HepG2 (cell line): ENCODE results near the gene GPRIN2.

Source experiments
- FOSL2 ChIP-seq: sonication (generic); formaldehyde crosslinking; IDR thresholded peaks from 2 replicates; pipeline ENCODE4 v1.4.0; 2020; ENCODE audit warnings: missing genetic modification reagents
- GABPA ChIP-seq, 2 experiments: IDR thresholded peaks; 2 replicates each; pipeline ENCODE4 v1.6.1; 2011 to 2016; ENCODE audit warnings: low read depth in 2 of 2, low read length in 1 of 2, missing biosample characterization in 1 of 2, missing genetic modification characterization in 1 of 2
- JUNB ChIP-seq: sonication (generic); formaldehyde crosslinking; IDR thresholded peaks from 2 replicates; pipeline ENCODE4 v1.8.0; 2022; ENCODE audit warnings: missing genetic modification reagents, mild to moderate bottlenecking, borderline replicate concordance
- NR2C2 ChIP-seq: sonication (generic); formaldehyde crosslinking; IDR thresholded peaks from 2 replicates; pipeline ENCODE4 v1.4.0; 2020; ENCODE audit warnings: missing genetic modification reagents, mild to moderate bottlenecking, moderate library complexity, borderline replicate concordance
- NR3C1 ChIP-seq: sonication (generic); formaldehyde crosslinking; IDR thresholded peaks from 2 replicates; pipeline ENCODE4 v1.4.0; 2020; ENCODE audit warnings: missing genetic modification reagents
- SYNCRIP ChIP-seq: fragments of 200-400 bp; formaldehyde crosslinking; IDR thresholded peaks from 2 replicates; pipeline ENCODE4 v1.6.1; 2018; ENCODE audit warnings: mild to moderate bottlenecking, low read depth, low read length; ENCODE audit not compliant: insufficient read depth
- ZNF335 ChIP-seq: sonication (generic); formaldehyde crosslinking; IDR thresholded peaks from 2 replicates; pipeline ENCODE4 v1.4.0; 2020; ENCODE audit warnings: missing genetic modification reagents
- ZSCAN30 ChIP-seq: sonication (generic); formaldehyde crosslinking; IDR thresholded peaks from 2 replicates; pipeline ENCODE4 v1.5.0; 2020; ENCODE audit warnings: mild to moderate bottlenecking, missing genetic modification reagents
- TF ChIP-seq, protein P1 (sequence below): sonication (generic); formaldehyde crosslinking; IDR thresholded peaks from 2 replicates; pipeline ENCODE4 v1.8.1; 2023; ENCODE audit warnings: missing genetic modification reagents, inconsistent platforms, borderline replicate concordance
- TF ChIP-seq, protein P2 (sequence below), 2 experiments: fragments of 450-650 bp in 1 of 2; sonication (generic) in 1 of 2; formaldehyde crosslinking in 1 of 2; IDR thresholded peaks; 2 replicates each; pipeline versions ENCODE4 v1.6.1 to v1.8.0; 2016 to 2022; ENCODE audit warnings: antibody characterized with exemption in 1 of 2, mild to moderate bottlenecking in 1 of 2, missing genetic modification reagents in 1 of 2
- TF ChIP-seq, protein P3 (sequence below): sonication (generic); formaldehyde crosslinking; conservative IDR thresholded peaks from 2 replicates; pipeline ENCODE4 v1.8.1; 2023; ENCODE audit warnings: missing genetic modification reagents
- TF ChIP-seq, protein P4 (sequence below): sonication (generic); formaldehyde crosslinking; IDR thresholded peaks from 2 replicates; pipeline ENCODE4 v1.5.1; 2020; ENCODE audit warnings: mild to moderate bottlenecking, missing genetic modification reagents
- TF ChIP-seq, protein P5 (sequence below): sonication (generic); formaldehyde crosslinking; IDR thresholded peaks from 2 replicates; pipeline ENCODE4 v1.9.0; 2021; ENCODE audit warnings: missing genetic modification reagents, borderline replicate concordance
- TF ChIP-seq, protein P6 (sequence below): sonication (generic); formaldehyde crosslinking; IDR thresholded peaks from 2 replicates; pipeline ENCODE4 v1.5.0; 2020; ENCODE audit warnings: mild to moderate bottlenecking, missing genetic modification reagents, moderate library complexity

DNA sequence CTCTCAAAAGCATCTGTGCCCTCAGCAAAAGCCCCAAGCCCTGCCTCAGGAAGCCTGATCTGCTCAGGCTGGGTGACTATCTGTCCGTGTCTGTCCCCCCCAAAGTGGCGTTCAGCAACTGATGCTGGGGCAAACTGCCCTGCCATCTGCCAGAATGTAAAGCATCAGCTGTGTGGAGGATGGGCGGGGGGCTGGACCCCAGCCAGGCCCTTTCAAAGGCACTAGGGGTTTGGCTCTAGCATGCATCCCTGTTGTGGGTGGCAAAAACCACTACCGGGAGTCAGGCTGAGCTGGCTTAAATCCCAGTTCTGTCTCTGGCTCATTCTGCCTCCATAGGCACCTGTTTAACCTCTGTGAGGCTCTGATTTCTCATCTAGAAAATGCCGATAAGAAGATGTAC, 35.5 kb downstream of the GPRIN2 start:
- TF ChIP-seq GABPA (IDR thresholded peaks at IDR 0.05; ENCODE audit: low read depth, low read length), result no peak
- TF ChIP-seq GABPA (CRISPR knock-in tag; IDR thresholded peaks at IDR 0.05; ENCODE audit: low read depth), result no peak
- TF ChIP-seq, protein P1, sequence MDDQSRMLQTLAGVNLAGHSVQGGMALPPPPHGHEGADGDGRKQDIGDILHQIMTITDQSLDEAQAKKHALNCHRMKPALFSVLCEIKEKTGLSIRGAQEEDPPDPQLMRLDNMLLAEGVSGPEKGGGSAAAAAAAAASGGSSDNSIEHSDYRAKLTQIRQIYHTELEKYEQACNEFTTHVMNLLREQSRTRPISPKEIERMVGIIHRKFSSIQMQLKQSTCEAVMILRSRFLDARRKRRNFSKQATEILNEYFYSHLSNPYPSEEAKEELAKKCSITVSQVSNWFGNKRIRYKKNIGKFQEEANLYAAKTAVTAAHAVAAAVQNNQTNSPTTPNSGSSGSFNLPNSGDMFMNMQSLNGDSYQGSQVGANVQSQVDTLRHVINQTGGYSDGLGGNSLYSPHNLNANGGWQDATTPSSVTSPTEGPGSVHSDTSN (CRISPR knock-in tag), result no peak
- no peak for TF ChIP-seq NR3C1
- TF ChIP-seq, protein P2, sequence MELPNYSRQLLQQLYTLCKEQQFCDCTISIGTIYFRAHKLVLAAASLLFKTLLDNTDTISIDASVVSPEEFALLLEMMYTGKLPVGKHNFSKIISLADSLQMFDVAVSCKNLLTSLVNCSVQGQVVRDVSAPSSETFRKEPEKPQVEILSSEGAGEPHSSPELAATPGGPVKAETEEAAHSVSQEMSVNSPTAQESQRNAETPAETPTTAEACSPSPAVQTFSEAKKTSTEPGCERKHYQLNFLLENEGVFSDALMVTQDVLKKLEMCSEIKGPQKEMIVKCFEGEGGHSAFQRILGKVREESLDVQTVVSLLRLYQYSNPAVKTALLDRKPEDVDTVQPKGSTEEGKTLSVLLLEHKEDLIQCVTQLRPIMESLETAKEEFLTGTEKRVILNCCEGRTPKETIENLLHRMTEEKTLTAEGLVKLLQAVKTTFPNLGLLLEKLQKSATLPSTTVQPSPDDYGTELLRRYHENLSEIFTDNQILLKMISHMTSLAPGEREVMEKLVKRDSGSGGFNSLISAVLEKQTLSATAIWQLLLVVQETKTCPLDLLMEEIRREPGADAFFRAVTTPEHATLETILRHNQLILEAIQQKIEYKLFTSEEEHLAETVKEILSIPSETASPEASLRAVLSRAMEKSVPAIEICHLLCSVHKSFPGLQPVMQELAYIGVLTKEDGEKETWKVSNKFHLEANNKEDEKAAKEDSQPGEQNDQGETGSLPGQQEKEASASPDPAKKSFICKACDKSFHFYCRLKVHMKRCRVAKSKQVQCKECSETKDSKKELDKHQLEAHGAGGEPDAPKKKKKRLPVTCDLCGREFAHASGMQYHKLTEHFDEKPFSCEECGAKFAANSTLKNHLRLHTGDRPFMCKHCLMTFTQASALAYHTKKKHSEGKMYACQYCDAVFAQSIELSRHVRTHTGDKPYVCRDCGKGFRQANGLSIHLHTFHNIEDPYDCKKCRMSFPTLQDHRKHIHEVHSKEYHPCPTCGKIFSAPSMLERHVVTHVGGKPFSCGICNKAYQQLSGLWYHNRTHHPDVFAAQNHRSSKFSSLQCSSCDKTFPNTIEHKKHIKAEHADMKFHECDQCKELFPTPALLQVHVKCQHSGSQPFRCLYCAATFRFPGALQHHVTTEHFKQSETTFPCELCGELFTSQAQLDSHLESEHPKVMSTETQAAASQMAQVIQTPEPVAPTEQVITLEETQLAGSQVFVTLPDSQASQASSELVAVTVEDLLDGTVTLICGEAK (IDR thresholded peaks at IDR 0.05), result no peak
- TF ChIP-seq, protein P2 (CRISPR knock-in tag; IDR thresholded peaks at IDR 0.05), result no peak
- TF ChIP-seq, protein P3, sequence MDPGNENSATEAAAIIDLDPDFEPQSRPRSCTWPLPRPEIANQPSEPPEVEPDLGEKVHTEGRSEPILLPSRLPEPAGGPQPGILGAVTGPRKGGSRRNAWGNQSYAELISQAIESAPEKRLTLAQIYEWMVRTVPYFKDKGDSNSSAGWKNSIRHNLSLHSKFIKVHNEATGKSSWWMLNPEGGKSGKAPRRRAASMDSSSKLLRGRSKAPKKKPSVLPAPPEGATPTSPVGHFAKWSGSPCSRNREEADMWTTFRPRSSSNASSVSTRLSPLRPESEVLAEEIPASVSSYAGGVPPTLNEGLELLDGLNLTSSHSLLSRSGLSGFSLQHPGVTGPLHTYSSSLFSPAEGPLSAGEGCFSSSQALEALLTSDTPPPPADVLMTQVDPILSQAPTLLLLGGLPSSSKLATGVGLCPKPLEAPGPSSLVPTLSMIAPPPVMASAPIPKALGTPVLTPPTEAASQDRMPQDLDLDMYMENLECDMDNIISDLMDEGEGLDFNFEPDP (CRISPR knock-in tag), result no peak
- TF ChIP-seq, protein P4, sequence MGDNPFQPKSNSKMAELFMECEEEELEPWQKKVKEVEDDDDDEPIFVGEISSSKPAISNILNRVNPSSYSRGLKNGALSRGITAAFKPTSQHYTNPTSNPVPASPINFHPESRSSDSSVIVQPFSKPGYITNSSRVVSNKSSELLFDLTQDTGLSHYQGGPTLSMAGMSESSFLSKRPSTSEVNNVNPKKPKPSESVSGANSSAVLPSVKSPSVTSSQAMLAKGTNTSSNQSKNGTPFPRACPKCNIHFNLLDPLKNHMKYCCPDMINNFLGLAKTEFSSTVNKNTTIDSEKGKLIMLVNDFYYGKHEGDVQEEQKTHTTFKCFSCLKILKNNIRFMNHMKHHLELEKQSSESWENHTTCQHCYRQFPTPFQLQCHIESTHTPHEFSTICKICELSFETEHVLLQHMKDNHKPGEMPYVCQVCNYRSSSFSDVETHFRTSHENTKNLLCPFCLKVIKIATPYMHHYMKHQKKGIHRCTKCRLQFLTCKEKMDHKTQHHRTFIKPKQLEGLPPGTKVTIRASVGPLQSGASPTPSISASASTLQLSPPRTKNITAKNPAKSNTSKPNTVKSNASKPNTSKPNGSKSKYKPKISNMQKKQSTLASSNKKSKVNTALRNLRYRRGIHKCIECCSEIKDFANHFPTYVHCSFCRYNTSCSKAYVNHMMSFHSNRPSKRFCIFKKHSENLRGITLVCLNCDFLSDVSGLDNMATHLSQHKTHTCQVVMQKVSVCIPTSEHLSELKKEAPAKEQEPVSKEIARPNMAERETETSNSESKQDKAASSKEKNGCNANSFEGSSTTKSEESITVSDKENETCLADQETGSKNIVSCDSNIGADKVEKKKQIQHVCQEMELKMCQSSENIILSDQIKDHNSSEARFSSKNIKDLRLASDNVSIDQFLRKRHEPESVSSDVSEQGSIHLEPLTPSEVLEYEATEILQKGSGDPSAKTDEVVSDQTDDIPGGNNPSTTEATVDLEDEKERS (CRISPR knock-in tag), result no peak
- TF ChIP-seq, protein P5, sequence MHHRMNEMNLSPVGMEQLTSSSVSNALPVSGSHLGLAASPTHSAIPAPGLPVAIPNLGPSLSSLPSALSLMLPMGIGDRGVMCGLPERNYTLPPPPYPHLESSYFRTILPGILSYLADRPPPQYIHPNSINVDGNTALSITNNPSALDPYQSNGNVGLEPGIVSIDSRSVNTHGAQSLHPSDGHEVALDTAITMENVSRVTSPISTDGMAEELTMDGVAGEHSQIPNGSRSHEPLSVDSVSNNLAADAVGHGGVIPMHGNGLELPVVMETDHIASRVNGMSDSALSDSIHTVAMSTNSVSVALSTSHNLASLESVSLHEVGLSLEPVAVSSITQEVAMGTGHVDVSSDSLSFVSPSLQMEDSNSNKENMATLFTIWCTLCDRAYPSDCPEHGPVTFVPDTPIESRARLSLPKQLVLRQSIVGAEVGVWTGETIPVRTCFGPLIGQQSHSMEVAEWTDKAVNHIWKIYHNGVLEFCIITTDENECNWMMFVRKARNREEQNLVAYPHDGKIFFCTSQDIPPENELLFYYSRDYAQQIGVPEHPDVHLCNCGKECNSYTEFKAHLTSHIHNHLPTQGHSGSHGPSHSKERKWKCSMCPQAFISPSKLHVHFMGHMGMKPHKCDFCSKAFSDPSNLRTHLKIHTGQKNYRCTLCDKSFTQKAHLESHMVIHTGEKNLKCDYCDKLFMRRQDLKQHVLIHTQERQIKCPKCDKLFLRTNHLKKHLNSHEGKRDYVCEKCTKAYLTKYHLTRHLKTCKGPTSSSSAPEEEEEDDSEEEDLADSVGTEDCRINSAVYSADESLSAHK, result no peak
- TF ChIP-seq ZSCAN30 (CRISPR knock-in tag), result no peak
- no peak for TF ChIP-seq JUNB (CRISPR knock-in tag)
- no peak for TF ChIP-seq NR2C2 (CRISPR knock-in tag)
- TF ChIP-seq, protein P6, sequence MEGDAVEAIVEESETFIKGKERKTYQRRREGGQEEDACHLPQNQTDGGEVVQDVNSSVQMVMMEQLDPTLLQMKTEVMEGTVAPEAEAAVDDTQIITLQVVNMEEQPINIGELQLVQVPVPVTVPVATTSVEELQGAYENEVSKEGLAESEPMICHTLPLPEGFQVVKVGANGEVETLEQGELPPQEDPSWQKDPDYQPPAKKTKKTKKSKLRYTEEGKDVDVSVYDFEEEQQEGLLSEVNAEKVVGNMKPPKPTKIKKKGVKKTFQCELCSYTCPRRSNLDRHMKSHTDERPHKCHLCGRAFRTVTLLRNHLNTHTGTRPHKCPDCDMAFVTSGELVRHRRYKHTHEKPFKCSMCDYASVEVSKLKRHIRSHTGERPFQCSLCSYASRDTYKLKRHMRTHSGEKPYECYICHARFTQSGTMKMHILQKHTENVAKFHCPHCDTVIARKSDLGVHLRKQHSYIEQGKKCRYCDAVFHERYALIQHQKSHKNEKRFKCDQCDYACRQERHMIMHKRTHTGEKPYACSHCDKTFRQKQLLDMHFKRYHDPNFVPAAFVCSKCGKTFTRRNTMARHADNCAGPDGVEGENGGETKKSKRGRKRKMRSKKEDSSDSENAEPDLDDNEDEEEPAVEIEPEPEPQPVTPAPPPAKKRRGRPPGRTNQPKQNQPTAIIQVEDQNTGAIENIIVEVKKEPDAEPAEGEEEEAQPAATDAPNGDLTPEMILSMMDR, result no peak
- TF ChIP-seq SYNCRIP, result no peak
- TF ChIP-seq FOSL2 (CRISPR knock-in tag), result no peak
- no peak for TF ChIP-seq ZNF335
